Neural cell (in vitro differentiated cells): ENCODE measurements around the gene SLC24A5. TPM values are rescaled to one million over a fixed set of nuclear protein-coding genes. Genes with fewer than 3 reads are reported as not detected.

ENCODE experiments used
- H2AFZ ChIP-seq: fragments of 200-600, 300-800 bp; sonication (generic), shearing (Covaris generic); 2 replicates; pipeline ENCODE4 v1.6.0; 2014; ENCODE audit warnings: low read depth, mild to moderate bottlenecking, antibody characterized with exemption, low read length, moderate library complexity
- H3F3A ChIP-seq: fragments of 200-600 bp; shearing (Covaris generic); 2 replicates; pipeline ENCODE4 v1.6.1; 2016; ENCODE audit warnings: mild to moderate bottlenecking, moderate library complexity, mixed read lengths, antibody characterized with exemption, low read length; ENCODE audit not compliant: insufficient read depth, poor library complexity, severe bottlenecking
- H3K27ac ChIP-seq: fragments of 200-600, 300-800 bp; sonication (generic), shearing (Covaris generic); 2 replicates; pipeline ENCODE4 v1.5.1; 2014; ENCODE audit warnings: mild to moderate bottlenecking, low read length, moderate library complexity
- H3K27me3 ChIP-seq: fragments of 300-800, 200-600 bp; sonication (generic), shearing (Covaris generic); 2 replicates; pipeline ENCODE4 v1.6.0; 2014; ENCODE audit warnings: mild to moderate bottlenecking, low read depth, low read length, moderate library complexity; ENCODE audit not compliant: insufficient read depth
- H3K36me3 ChIP-seq: fragments of 300-800, 200-600 bp; sonication (generic), shearing (Covaris generic); 2 replicates; pipeline ENCODE4 v1.5.1; 2014; ENCODE audit warnings: mild to moderate bottlenecking, antibody characterized with exemption, low read length, moderate library complexity; ENCODE audit not compliant: insufficient read depth
- H3K4me2 ChIP-seq: fragments of 300-800, 200-600 bp; sonication (generic), shearing (Covaris generic); 2 replicates; pipeline ENCODE4 v1.6.0; 2014; ENCODE audit warnings: mild to moderate bottlenecking, low read length
- H3K4me3 ChIP-seq: fragments of 300-800, 200-600 bp; sonication (generic), shearing (Covaris generic); 2 replicates; pipeline ENCODE4 v1.5.1; 2014; ENCODE audit warnings: mild to moderate bottlenecking, low read length, moderate library complexity
- H3K79me2 ChIP-seq: fragments of 200-600 bp; shearing (Covaris generic); replicated peaks from 2 replicates; pipeline ENCODE4 v1.6.0; 2014; ENCODE audit warnings: mild to moderate bottlenecking, low read length, moderate library complexity; ENCODE audit not compliant: insufficient read depth
- H3K9ac ChIP-seq: fragments of 300-800, 200-600 bp; sonication (generic), shearing (Covaris generic); 2 replicates; pipeline ENCODE4 v1.6.1; 2016; ENCODE audit warnings: mild to moderate bottlenecking, low read length, mixed read lengths
- H3K9me2 ChIP-seq: fragments of 200-600 bp; shearing (Covaris generic); 2 replicates; pipeline ENCODE4 v1.6.1; 2016; ENCODE audit warnings: mild to moderate bottlenecking, low read length, mixed read lengths; ENCODE audit not compliant: insufficient read depth
- H3K9me3 ChIP-seq: fragments of 200-600, 300-800 bp; sonication (generic), shearing (Covaris generic); 2 replicates; pipeline ENCODE4 v1.6.1; 2016; ENCODE audit warnings: mild to moderate bottlenecking, mixed run types, low read length, moderate library complexity, mixed read lengths
- H4K20me1 ChIP-seq: fragments of 200-600 bp; shearing (Covaris generic); 2 replicates; pipeline ENCODE4 v1.6.1; 2016; ENCODE audit warnings: mild to moderate bottlenecking, mixed run types; ENCODE audit not compliant: insufficient read depth
- CTCF ChIP-seq: fragments of 450-650 bp; IDR thresholded peaks from 2 replicates; pipeline ENCODE4 v1.5.1; 2014; ENCODE audit warnings: antibody characterized with exemption, mild to moderate bottlenecking, moderate library complexity; ENCODE audit not compliant: poor library complexity, severe bottlenecking
- EP300 ChIP-seq: fragments of 450-650 bp; conservative IDR thresholded peaks from 2 replicates; pipeline ENCODE4 v1.6.1; 2014; ENCODE audit warnings: antibody characterized with exemption, mild to moderate bottlenecking, moderate library complexity; ENCODE audit not compliant: poor library complexity, severe bottlenecking
- EZH2 ChIP-seq: fragments of 200-600, 300-800 bp; shearing (Covaris generic), sonication (generic); IDR thresholded peaks from 2 replicates; pipeline ENCODE4 v1.6.1; 2014; ENCODE audit warnings: antibody characterized with exemption, low read length, borderline replicate concordance, mild to moderate bottlenecking; ENCODE audit not compliant: insufficient read depth, poor library complexity, severe bottlenecking
- MXI1 ChIP-seq: fragments of 450-650 bp; conservative IDR thresholded peaks from 2 replicates; pipeline ENCODE4 v1.6.1; 2014; ENCODE audit warnings: antibody characterized with exemption, mild to moderate bottlenecking; ENCODE audit not compliant: poor library complexity, severe bottlenecking
- POLR2AphosphoS5 ChIP-seq: IDR thresholded peaks from 2 replicates; pipeline ENCODE4 v1.6.1; 2012
- RAD21 ChIP-seq: fragments of 450-650 bp; conservative IDR thresholded peaks from 2 replicates; pipeline ENCODE4 v1.6.1; 2014; ENCODE audit warnings: antibody characterized with exemption, mild to moderate bottlenecking, moderate library complexity
- REST ChIP-seq: IDR thresholded peaks from 2 replicates; pipeline ENCODE4 v1.6.1; 2012; ENCODE audit warnings: borderline replicate concordance
- SMC3 ChIP-seq: fragments of 450-650 bp; conservative IDR thresholded peaks from 2 replicates; pipeline ENCODE4 v1.6.1; 2014; ENCODE audit warnings: antibody characterized with exemption, mild to moderate bottlenecking, moderate library complexity; ENCODE audit not compliant: poor library complexity
- TAF1 ChIP-seq: IDR thresholded peaks from 2 replicates; pipeline ENCODE4 v1.6.1; 2012; ENCODE audit warnings: low read depth
- polyA plus RNA-seq: library from polyadenylated mRNA; depleted of rRNA; stranded (reverse); fragments of >200 nt; gene quantifications from 2 replicates; pipeline ENCODE4 v1.2.3, GENCODE V29; 2014

SLC24A5 gene
- polyA plus RNA-seq, 1 donor from 2014 or later, result 0.78 TPM

- H3K4me2 ChIP-seq, result no peak overlapping the region
- no peak for TF ChIP-seq MXI1
- TF ChIP-seq SMC3, result no peak
- no peak for TF ChIP-seq RAD21
- TF ChIP-seq CTCF, result no peak
- H3K79me2 ChIP-seq, result no peaks in the 10 kb centered on the region
- no peaks in the 10 kb centered on the region for H3K36me3 ChIP-seq
- H3K9me2 ChIP-seq, result no peaks in the 10 kb centered on the region
- no peaks in the 10 kb centered on the region for H3K27me3 ChIP-seq
- no peak overlapping the region for H3K9ac ChIP-seq
- H3F3A ChIP-seq, result no peaks in the 10 kb centered on the region
- H2AFZ ChIP-seq, result no peak overlapping the region
- H3K4me3 ChIP-seq, result no peak overlapping the region
- no peaks in the 10 kb centered on the region for H4K20me1 ChIP-seq
- H3K27ac ChIP-seq, result no peak overlapping the region
- no peaks in the 10 kb centered on the region for H3K9me3 ChIP-seq
Observed at GRCh38 chr15:48087844-48088243, 32.9 kb upstream of the SLC24A5 start.

- H4K20me1 ChIP-seq, result no peaks in the 10 kb centered on the region
Observed at GRCh38 chr15:48089702-48090101, 31.1 kb upstream of the SLC24A5 start.

More at GRCh38 chr15:48089702-48090101, 31.1 kb upstream of the SLC24A5 start:
- no peaks in the 10 kb centered on the region for H3K9me3 ChIP-seq
- no peak overlapping the region for H3K27ac ChIP-seq
- H3K36me3 ChIP-seq, result no peaks in the 10 kb centered on the region
- no peak overlapping the region for H3K4me3 ChIP-seq
- H3K27me3 ChIP-seq, result no peaks in the 10 kb centered on the region
- H3F3A ChIP-seq, result no peaks in the 10 kb centered on the region
- TF ChIP-seq EP300 (no peak), SMC3 (no peak), CTCF (no peak), RAD21 (no peak), POLR2AphosphoS5 (no peak), TAF1 (no peak), EZH2 (no peak), REST (no peak)
- no peak overlapping the region for H3K9ac ChIP-seq
- no peaks in the 10 kb centered on the region for H3K79me2 ChIP-seq
- no peak overlapping the region for H2AFZ ChIP-seq
- H3K9me2 ChIP-seq, result no peaks in the 10 kb centered on the region
- H3K4me2 ChIP-seq, result no peak overlapping the region
